ENCODE data around the gene MSRB1. TPM values are rescaled to one million over a fixed set of nuclear protein-coding genes. Genes with fewer than 3 reads are reported as not detected.

Gene MSRB1
- total RNA-seq, 1 donor, result 14.3 TPM

- DNase-seq (ENCODE audit: low read depth), result no peak
- TF ChIP-seq, protein P1, sequence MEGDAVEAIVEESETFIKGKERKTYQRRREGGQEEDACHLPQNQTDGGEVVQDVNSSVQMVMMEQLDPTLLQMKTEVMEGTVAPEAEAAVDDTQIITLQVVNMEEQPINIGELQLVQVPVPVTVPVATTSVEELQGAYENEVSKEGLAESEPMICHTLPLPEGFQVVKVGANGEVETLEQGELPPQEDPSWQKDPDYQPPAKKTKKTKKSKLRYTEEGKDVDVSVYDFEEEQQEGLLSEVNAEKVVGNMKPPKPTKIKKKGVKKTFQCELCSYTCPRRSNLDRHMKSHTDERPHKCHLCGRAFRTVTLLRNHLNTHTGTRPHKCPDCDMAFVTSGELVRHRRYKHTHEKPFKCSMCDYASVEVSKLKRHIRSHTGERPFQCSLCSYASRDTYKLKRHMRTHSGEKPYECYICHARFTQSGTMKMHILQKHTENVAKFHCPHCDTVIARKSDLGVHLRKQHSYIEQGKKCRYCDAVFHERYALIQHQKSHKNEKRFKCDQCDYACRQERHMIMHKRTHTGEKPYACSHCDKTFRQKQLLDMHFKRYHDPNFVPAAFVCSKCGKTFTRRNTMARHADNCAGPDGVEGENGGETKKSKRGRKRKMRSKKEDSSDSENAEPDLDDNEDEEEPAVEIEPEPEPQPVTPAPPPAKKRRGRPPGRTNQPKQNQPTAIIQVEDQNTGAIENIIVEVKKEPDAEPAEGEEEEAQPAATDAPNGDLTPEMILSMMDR (IDR thresholded peaks at IDR 0.05; ENCODE audit: insufficient read depth, low read length), result no peak
- H3K4me3 ChIP-seq (ENCODE audit: low read depth, low read length), result no peak overlapping the region
Measured at GRCh38 chr16:1913327-1914083, 29.5 kb downstream of the MSRB1 start.

DNA sequence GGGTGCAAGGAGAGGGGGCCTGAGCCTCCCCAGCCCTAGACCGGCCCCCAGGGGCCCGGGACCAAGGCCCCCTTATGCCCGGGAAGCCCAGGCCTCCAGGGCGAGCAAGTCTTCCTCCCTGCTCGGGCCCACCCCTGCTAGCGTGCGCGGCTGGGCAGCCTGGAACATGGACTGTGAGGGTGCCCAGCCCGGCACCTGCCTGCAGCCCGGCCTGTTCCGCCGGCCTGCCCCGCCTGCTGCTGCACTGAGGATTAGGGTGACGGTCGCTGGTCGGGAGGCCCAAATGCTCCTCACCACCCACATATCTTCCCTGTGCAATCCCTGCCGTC lies 30.8 kb downstream of the MSRB1 start:
- no peak for DNase-seq (ENCODE audit: low read depth)
- no peak overlapping the region for H3K4me3 ChIP-seq (ENCODE audit: low read depth, low read length)
- TF ChIP-seq, protein P1 (IDR thresholded peaks at IDR 0.05; ENCODE audit: insufficient read depth, low read length), result no peak

GRCh38 chr16:1911467-1912214 lies 31.4 kb downstream of the MSRB1 start:
- TF ChIP-seq, protein P1 (IDR thresholded peaks at IDR 0.05; ENCODE audit: insufficient read depth, low read length), result no peak
- no peak for DNase-seq (ENCODE audit: low read depth)
- H3K4me3 ChIP-seq (ENCODE audit: low read depth, low read length), result no peak overlapping the region

DNA sequence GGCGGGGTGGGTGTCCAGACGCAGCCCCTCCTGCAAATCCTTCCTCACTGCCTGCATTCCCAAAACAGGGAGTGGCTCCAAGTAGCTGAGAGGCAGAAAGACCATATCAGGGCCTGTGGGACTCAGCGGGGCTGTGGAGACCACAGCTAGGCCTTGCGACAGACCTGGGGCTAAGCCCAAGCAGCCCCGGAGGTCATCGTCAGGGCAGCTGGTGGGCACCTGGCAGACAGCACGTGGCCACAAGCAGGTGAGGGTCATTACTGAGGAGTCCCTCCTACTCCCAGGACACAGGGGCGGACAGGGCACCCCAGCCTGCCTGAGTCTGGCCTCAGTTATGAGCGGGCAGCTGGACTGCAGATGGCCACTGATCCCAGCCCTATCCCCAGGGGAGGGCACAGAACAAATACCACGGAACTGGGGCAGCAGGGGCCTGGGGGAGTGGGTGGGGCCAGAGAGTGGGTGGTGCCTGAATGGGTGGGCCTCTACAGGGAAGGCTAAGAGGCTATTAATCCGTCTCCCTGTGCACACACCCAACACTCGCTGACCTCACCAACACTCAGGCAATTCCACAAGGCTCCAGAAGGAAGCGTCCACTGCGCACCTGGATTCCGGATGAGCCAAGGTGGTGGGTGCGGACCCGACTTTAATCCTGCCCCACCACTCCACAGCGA lies 33.3 kb downstream of the MSRB1 start:
- no peak overlapping the region for H3K4me3 ChIP-seq (ENCODE audit: low read depth, low read length)
- DNase-seq (ENCODE audit: low read depth), result no peak
- TF ChIP-seq, protein P1 (IDR thresholded peaks at IDR 0.05; ENCODE audit: insufficient read depth, low read length), result no peak

DNA sequence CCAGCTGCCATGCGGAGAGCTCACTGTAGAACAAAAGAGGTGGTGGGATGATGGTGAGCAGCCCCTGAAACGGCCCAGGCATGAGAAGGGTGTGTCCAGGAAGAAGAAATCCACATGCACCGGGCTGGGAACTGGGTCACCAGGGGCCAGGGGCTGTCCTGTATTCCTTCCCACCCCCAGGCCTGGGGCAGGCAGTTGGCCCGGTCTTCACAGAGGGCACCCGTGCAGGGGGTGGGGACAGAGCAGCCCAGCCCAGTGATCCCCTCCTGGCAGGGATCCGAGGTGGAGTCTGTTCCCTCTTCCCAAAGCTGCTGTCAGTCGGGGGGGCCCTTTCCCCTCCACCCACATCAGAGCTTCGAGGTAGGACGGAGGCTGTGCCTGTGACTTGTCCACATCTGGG lies 34.0 kb downstream of the MSRB1 start:
- TF ChIP-seq, protein P1 (IDR thresholded peaks at IDR 0.05; ENCODE audit: insufficient read depth, low read length), result no peak
- H3K4me3 ChIP-seq (ENCODE audit: low read depth, low read length), result no peak overlapping the region
- DNase-seq (ENCODE audit: low read depth), result no peak

DNA sequence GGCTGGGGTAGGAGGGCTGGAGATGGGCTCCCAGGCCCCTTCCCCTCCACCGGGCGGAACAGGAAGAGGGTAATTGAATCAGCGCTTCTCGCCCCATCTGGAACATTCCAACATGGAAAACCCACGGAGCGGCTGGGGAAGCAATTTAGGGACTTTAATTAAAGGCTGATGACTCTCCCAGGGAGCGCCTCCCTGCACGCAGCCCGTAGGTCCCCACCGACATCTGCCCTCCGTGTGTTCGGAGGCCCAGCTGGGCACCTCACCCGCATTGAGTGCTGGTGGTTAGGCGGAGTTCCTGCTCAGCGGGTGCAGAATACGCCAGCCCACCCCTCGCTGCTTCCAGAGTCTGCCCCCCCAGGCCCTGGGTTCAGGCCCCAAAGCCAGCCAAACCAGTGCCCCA lies 34.8 kb downstream of the MSRB1 start:
- DNase-seq (ENCODE audit: low read depth), result no peak
- no peak overlapping the region for H3K4me3 ChIP-seq (ENCODE audit: low read depth, low read length)
- TF ChIP-seq, protein P1 (IDR thresholded peaks at IDR 0.05; ENCODE audit: insufficient read depth, low read length), result no peak
